Measurements from ENCODE around the gene GBX2.
"Not testable (repeated sequence)": the region's sequence is repeated elsewhere in the genome, so short reads cannot be mapped to it uniquely, and the experiment has no call there.

- not testable (repeated sequence) for TF ChIP-seq CTCF, POLR2A (IDR thresholded peaks at IDR 0.05)
Observed at GRCh38 chr2:236141616-236142015, 26.6 kb downstream of the GBX2 start.
